Measurements from ENCODE around the gene PIH1D2.
"Not testable (repeated sequence)": the region's sequence is repeated elsewhere in the genome, so short reads cannot be mapped to it uniquely, and the experiment has no call there.

PIH1D2 gene

DNA sequence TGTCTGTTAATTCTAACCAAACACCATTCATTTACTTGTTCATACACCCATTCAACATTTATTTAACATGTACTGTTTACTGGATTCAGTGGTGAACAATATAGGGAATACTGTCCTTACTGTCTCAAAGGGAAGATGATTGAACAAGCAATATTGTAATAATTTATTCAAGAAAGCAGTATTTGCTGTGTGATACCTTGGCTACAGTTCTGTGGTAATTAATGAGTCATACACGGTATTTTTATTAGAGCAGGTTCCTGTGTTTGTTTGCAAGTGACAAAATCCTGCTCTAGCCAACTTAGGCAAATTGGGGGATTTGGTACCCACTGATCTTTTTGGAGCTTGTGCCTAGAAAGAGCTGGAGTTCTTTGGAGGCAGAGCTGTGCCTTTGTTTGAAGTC, 15.7 kb downstream of the PIH1D2 start:
- DNase-seq (ENCODE audit: low spot score) (no peak), FAIRE-seq (no peak)

DNA sequence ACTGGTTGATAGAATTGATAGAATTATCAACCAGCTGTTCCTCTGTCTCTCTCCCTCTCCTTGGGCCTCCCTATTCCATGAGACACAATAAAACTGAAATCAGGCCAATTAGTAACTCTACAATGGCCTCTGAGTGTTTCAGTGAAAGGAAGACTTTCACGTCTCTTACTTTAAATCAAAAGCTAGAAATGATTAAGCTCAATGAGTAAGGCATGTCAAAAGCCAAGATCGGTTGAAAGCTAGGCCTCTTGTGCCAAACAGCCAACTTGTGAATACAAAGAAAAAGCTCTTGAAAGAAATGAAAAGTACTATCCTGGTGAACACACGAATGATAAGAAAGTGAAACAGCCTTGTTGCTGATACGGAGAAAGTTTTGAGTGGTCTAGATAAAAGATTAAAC, 16.6 kb downstream of the PIH1D2 start:
- FAIRE-seq, result no peak

DNA sequence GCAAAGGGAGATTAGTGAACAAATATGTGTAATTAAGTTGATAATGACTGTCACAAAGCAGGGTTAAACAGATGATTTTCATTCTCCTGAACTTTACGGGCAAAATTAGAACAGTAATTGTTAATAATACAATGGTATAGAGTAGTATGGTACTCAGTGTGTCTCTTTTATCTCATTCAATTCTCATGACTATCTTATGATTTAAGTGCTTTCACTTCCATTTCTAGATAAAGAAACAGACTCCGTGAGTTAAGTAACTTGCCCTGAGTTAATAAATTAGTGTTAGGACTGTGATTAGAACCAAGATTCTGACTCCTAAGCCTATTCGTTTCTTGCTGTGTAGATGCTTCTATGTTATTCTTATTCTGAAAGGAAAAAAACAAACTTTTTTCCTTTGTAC, 22.0 kb downstream of the PIH1D2 start:
- no peak for DNase-seq (ENCODE audit: low spot score)
- no peak for FAIRE-seq

More for the DNA sequence above, 16.6 kb downstream of the PIH1D2 start:
- no peak for DNase-seq (ENCODE audit: low spot score)

DNA sequence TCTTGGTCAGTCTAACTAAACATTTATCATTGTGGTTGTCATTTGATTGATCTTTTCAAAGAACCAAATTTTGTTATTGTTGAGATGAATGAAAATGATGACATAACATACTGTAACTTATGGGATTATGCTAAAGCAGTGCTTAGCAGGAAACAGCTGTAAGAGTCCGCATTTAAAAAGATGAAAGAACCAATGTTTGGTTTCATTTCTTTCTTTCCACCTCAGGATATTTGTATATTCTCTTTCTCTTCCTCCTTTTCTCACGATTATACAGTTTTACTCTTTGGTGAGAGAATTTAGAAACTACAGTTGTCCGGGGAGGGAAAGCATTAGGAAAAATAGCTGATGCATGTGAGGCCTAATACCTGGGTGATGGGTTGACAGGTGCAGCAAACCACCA, 23.1 kb downstream of the PIH1D2 start:
- no peak for FAIRE-seq
- DNase-seq (ENCODE audit: low spot score), result no peak

DNA sequence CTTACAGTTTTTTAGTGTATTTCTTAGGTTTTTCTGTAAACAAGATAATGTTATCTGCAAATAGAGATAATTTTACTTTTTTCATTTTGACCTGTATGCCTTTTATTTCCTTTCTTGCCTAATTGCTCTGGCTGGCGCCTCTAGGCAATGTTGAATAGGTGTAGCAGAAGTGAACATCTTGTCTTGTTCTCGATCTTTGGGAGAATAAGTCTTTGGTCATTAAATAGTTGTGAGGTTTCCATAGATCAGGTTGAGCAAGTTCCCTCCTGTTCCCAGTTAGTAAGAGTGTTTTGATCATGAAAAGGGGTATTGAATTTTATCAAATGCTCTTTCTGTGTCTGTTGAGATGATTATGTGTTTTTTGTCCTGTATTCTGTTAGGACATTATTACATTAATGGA, 24.0 kb downstream of the PIH1D2 start:
- FAIRE-seq, result no peak
- DNase-seq (ENCODE audit: low spot score), result no peak

GRCh38 chr11:112048256-112048655, 25.6 kb downstream of the PIH1D2 start:
- FAIRE-seq; DNase-seq (ENCODE audit: low spot score): not testable (repeated sequence)

DNA sequence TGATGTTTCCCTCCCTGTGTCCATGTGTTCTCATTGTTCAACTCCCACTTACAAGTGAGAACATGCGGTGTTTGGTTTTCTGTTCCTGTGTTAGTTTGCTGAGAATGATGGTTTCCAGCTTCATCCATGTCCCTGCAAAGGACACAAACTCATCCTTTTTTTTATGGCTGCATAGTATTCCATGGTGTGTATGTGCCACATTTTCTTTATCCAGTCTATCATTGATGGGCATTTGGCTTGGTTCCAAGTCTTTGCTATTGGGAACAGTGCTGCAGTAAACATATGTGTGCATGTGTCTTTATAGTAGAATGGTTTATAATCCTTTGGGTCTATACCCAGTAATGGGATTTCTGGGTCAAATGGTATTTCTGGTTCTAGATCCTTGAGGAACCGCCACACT, 27.2 kb downstream of the PIH1D2 start:
- not testable (repeated sequence) for DNase-seq (ENCODE audit: low spot score); FAIRE-seq

DNA sequence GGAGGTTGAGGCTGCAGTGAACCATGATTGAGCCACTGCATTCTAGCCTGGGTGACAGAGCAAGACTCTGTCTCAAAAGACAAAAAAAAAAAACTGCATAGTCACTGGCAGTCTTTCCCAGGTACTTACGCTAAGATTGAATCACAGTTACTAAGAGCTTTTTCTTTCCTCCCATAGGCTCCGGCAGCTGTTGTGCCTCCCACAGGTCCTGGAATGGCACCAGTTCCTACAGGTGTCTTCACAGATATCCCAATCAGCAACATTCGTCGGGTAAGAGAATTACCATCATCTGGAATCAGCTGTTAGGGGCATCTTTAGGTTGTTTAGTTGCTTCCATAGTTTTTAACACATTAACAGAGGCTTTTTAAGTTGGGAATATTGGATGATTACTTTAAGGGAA, 28.9 kb downstream of the PIH1D2 start:
- FAIRE-seq (no peak), DNase-seq (ENCODE audit: low spot score) (no peak)

- FAIRE-seq, result no peak
- no peak for DNase-seq (ENCODE audit: low spot score)
Measured at GRCh38 chr11:112042961-112043304, 30.9 kb downstream of the PIH1D2 start.

DNA sequence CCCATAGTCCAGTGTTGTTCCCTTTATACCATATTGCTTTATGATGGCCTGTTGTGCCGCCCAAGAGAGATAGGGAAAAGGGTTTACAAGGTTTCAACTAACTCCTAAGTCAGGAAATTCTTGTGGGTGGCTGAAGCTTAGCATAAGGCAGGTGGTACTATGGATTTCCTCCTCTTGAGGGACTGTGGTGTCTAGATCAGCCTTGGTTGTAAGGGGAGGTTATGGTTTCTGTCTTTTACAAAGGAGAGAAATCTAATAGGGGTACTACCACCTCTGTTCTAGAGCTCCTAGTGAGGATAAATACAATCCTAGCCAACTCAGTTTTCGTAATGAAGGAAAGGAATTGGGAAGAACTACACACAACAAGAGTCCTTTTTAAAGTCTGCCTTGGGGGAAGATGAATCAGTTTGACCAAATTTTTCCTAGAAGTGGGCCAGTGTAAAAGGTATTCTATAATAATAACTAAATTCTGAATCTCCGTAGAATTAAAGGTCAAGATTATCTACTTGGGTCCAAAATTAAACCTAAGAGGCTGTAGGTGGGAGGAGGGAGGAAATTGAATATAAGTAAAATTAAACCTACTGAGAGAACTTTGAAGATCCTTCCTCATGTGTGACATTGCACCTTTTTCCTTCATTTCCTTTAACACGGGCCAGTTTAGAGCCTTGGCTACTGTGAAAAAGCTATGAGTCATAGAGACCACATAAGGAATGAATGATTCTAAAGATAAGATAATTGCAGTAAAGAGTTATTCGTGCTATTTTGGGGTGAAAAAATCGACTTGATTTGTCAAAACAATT, 31.5 kb downstream of the PIH1D2 start:
- peak; percentile 86 for FAIRE-seq
- DNase-seq (ENCODE audit: low spot score), result peak; percentile 35

- no peak for DNase-seq (ENCODE audit: low spot score)
- no peak for FAIRE-seq
Measured at GRCh38 chr11:112037527-112037926, 36.3 kb downstream of the PIH1D2 start.

DNA sequence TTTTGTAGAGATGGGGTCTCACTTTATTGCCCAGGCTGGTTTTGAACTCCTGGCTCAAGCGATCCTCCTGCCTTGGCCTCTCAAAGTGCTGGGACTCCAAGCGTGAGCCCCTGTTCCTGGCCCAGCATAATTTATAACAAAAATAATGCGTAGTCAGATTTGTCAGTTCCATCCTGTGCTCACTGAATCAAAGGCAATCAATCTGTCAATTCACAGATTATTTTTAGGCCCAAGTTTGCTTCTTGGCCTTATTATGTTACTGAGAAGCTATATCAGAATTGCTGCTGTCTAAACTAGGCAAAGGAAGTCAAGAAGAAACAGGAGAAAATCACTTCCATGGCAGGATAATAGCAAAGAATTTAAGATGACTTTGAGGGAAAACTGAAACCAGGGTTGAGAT, 39.9 kb downstream of the PIH1D2 start:
- no peak for DNase-seq (ENCODE audit: low spot score)
- no peak for FAIRE-seq

- DNase-seq (ENCODE audit: low spot score) (no peak), FAIRE-seq (no peak)
Measured at GRCh38 chr11:112029460-112029859, 44.4 kb downstream of the PIH1D2 start.

- DNase-seq (ENCODE audit: low spot score); FAIRE-seq: not testable (repeated sequence)
Measured at GRCh38 chr11:112026784-112027410, 46.9 kb downstream of the PIH1D2 start.

DNA sequence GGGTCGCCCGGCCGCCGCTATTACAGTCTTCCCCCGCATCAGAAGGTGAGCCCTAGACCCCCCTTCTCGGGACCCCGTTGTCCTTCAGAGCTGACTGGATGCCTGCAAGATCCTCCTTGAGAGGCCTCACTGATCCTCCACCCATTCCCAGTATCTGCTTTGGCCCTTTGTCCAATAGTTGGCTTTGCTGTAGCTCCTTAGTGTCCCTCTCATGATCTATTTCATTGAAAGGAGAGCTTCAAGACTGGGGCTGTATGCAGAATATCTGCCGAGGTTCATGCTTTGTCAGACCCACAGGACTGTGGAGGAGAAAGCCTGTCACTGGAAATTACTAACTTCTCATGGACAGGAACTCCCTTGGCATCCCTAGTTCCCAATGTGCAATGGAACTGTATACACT, 48.1 kb downstream of the PIH1D2 start:
- no peak for FAIRE-seq
- DNase-seq (ENCODE audit: low spot score), result peak; percentile 4

DNA sequence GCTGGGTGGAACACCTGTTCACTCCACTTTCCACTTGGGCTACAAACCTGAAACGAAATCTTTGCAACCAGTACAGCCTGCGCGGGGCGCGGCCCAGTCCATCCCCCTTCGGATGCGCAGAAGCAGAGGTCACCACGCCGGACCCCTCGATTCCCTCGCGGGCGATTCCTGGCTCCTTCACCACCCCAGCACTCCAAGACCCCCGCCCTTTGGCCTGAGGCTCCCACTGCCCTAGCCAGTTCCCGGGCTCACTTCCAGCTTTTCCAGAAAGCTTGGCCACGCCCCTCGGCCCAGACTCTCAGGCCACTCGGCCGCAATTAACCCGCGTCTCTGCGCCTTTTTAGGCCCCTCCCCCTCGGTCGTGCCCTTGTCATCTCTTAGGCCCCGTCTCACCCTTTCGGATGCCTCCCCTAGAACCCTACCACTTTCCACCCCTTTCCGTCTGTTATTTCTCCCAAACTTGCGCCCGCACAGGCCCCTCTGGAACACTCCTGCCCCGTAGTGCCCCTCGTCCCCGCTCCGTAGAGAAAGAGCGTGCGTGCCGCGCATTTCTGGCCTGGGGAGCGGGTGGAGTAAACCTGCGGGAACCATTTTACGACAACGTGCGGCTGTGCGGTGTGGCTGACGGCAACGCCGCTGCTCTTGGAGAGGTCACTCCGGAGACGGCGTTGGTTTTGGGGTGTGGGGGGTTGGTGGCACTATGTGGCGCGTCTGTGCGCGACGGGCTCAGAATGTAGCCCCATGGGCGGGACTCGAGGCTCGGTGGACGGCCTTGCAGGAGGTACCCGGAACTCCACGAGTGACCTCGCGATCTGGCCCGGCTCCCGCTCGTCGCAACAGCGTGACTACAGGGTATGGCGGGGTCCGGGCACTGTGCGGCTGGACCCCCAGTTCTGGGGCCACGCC, 48.8 kb downstream of the PIH1D2 start, which contains the start of gene DLAT:
DLAT (plus strand) TSS at position 636 of the 906 bp plus-strand sequence; CDS start at position 701, 65 bp downstream.
- DNase-seq (ENCODE audit: low spot score) (peak; percentile 51), FAIRE-seq (no peak)

GRCh38 chr11:112024178-112024772, 49.5 kb downstream of the PIH1D2 start:
- no peak for DNase-seq (ENCODE audit: low spot score)
- no peak for FAIRE-seq

DNA sequence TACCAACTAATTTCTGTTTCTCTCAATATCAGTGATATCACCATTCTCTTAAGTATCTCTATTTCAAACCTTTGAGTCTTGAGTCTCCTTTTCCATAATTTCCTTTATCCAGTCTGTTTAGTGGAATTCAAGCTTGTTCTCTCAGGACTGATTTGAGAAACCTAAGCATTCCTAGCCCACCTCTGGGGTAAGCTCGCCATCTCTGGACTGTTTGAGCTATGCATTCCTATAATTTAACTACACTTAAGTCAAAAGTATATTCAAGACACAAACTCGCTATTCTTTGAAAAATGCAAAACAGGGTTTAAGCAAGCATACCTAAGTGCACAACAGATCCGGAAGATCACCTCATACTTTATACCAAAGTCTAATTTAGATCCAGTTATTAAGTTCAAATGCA, 50.7 kb downstream of the PIH1D2 start:
- FAIRE-seq, result no peak
- DNase-seq (ENCODE audit: low spot score), result no peak

GRCh38 chr11:112019066-112019465, 54.8 kb downstream of the PIH1D2 start:
- DNase-seq (ENCODE audit: low spot score), result no peak

More at GRCh38 chr11:112019066-112019465, 54.8 kb downstream of the PIH1D2 start:
- FAIRE-seq, result no peak
